CD4-positive, alpha-beta T cell treated with Interleukin-4 for 1 hour (primary cell): ENCODE results near the gene EVA1C.
"Not testable (repeated sequence)": the region's sequence is repeated elsewhere in the genome, so short reads cannot be mapped to it uniquely, and the experiment has no call there.

ENCODE experiments used
- DNase-seq, 2 donors: peaks; one replicate each; pipeline ENCODE4 v3.0.0-alpha.2; 2020 to 2022

Gene EVA1C

GRCh38 chr21:32468681-32469111, 56.2 kb downstream of the EVA1C start:
- DNase-seq: no peak

GRCh38 chr21:32469628-32470027, 57.1 kb downstream of the EVA1C start:
- DNase-seq: no peak

DNA sequence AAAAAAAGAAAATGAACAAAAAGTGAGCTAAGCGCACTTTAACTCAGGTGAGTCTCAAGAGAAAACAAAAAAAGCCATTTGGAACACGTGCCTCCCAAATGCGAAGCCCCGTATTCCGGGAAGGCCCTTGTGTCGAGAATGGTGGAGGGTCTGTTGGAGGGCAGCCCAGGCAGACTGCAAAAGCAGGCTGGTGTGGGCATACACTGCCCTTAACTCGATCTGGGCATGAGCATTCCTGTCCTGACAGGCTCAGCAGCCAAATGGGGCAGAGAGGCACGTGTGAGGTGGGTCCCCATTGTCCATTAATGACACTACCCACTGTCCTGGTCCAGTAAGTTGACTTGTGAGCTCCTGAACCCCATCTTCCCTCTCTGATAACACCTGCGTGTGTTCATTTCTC, 57.7 kb downstream of the EVA1C start:
- DNase-seq: no peak

- no peak for DNase-seq
Observed at GRCh38 chr21:32472890-32473765, 60.6 kb downstream of the EVA1C start.

DNA sequence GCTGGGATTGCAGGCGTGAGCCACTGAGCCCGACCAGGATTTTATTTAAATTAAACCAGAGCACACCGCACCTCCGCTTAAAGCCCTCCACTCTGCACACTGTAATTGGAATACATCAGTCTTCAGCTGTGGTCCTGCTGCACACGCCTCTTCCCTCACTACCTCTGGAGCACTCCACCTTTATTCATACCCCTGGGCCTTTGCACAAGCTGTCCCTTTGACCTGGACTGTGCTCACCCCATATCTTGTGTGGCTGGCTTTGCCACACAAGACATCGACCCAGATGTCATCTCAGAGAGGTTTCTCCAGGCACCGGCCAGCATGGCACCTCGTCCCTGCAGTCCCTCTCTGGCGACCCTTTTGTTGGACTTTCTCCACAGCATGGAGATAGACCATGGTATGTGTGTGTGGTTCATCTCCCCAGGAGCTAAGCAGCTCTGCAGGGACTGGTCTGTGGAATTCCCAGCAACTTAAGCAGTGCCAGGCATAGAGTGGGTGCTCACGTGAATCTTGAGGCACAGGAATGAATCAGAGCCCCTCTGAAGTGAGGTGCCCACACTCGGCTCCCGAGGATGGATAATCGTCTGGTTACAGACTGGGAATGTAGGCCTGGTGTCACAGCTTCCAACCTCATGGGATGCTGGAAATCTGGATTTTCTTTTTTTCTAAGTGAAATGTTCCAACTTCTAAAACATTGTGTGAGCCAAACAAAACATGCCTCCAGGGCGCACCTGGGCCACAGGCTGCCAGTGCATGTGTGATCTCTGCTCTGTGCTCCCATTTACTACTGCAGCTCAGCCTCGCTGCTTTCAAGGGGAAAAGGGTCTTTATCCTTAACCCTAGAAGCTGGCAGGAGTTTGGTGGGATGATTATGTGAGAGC, 61.9 kb downstream of the EVA1C start:
- no peak for DNase-seq

DNA sequence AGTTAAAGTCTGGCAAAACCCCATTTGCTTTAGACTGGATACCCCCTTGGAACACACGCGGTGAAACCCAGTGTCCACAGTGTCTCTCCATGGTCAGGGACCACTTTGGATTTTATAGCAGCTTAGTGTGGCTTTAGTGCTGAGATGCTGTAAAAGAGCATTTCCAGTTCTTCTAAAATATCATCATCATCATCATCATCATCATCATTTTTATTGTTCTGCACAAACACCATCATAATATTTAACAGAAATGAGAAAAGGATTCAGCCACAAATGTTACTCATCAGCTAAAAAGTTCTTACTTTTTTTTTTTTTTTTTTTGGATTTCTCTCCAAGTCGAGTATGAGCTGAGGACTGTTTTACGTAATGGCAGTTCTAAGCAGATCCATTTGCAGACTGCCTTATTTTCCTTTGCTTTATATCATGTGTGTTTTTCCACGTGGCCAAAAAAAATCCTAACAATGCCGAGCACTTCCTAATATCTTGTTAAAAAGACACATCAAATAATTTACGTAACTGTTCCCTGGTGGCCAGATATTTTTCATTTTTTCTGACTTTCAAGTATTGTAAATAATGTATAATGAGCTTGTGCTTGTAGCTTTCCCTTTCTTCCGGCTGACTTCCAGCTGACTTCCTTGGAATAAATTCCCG, 62.8 kb downstream of the EVA1C start:
- DNase-seq: no peak

DNA sequence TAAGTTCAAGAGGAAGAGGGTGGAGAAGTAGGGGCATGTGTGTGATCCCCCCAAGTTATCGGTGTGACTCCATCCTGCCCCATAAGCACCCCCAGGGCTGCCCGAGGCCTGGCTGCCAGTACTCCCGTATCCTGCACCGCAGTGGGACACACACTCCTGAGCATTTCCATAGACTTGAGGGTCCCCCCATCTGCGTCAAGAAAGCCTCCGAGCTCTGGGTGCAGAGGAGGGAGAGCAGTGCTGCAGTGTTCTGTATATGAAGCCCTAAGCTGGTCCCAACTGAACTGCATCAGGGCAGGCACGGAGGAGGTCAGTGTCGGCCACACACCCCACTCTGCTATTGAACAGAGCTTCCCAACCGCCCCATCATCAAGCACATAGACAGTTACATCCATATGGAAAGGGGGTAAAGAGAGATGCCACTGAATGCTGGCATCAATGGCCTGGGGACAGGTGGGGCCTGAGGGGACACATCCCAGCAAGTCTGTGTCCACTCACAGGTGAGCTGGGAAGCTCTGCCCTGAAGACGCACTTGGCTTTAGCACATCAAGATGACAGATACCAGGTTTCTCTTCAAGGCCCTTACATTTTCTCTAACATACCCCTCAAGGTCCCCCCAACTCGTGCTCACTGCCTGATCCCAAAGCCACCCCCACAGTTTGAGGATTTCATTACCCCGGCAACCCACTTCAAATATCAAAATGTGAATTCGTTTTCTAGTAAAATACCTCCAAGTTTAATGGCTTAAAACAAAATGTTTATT, 64.3 kb downstream of the EVA1C start:
- no peak for DNase-seq

DNA sequence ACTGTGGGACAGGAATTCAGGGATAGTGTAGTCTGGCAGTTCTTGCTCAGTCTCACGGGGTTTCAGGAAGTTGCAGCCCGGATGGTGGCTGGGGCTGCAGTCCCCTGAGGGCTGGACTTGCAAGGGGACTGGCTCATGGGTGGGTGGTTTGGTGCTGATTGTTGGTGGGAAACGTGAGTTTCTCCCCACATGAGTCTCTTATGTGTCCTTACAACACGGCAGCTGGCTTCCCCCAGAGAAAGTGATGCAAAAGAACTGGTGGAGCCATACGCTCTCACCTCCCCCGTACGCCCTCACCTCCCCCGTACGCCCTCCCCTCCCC, 64.9 kb downstream of the EVA1C start:
- no peak for DNase-seq

DNA sequence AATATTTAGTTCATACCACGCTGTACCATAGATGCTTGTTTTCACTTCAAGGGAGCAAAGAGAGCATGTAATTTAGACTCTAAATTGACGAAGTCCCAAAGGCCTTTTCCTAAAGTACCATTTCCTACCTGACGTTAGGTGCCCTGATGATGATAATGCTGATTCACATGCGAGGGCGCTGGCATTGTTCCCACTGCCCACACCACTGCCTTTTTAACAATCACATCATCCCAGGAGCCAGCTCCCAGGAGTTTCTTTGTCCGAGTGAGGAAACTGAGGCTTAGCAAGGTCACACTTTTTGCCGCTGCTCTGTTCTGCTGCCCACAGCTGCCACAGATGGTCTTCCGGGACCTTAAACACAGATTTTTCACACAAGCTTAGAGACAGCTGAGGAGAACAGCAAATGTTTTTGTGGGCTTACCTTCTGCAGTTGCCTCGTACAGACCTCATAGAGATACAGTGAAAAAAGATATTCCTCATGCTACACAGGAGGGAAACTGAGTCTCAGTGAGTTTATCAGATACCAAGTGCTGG, 69.4 kb downstream of the EVA1C start:
- DNase-seq: no peak

GRCh38 chr21:32482565-32483292, 70.2 kb downstream of the EVA1C start:
- DNase-seq: no peak

DNA sequence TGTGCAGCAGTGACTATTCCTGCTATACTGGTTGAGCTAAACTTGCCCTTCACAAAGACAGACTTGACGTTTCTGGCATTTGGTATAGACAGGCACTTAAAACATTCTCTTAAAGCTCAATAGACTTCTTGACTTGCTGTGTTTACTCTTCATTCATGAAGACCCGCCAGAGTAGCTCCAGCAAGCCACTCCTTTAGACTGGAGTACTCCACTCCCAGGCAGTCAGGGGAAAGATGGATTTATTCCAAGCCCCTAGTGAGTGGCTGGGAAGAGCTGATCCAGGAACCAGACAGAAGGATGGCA, 70.7 kb downstream of the EVA1C start:
- no peak for DNase-seq

- peak in 1 of 2 donors; percentile 20 for DNase-seq
Observed at GRCh38 chr21:32484706-32485380, 72.3 kb downstream of the EVA1C start.

GRCh38 chr21:32492376-32492775, 79.9 kb downstream of the EVA1C start:
- DNase-seq: no peak

DNA sequence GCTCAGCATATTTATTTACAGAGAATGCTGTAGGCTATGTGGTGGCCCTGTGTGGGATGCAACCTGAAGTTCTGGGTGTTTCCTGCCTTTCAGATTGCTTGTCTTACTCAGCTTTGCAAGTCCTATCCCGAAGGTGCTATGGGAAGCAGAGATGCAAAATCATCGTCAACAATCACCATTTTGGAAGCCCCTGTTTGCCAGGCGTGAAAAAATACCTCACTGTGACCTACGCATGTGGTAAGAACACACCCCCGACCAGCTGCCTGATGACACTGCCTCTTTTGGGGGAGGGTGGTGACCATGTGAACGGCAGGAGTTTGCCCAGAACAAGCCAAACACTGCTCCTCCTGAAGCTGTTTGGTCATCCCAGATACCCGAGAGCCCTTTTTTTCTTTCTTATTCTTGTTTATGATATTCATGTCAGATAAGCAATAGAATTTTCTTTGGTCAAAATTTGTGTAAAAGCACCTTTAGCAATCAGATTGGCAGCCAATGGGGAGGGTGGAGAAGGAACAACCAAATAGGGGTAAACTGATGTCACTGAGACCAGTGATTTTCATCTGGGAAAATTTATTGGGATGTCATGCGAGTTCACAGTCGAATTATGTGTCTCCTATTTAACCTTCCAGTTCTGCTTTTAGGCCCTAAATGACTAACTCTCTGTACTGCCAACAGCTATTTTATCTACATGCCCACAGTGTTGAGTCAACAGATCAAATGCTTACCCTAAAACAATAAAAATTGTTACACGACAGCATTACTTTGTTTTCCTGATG, 82.6 kb downstream of the EVA1C start:
- DNase-seq: no peak

GRCh38 chr21:32496568-32496967, 84.1 kb downstream of the EVA1C start:
- DNase-seq: no peak

DNA sequence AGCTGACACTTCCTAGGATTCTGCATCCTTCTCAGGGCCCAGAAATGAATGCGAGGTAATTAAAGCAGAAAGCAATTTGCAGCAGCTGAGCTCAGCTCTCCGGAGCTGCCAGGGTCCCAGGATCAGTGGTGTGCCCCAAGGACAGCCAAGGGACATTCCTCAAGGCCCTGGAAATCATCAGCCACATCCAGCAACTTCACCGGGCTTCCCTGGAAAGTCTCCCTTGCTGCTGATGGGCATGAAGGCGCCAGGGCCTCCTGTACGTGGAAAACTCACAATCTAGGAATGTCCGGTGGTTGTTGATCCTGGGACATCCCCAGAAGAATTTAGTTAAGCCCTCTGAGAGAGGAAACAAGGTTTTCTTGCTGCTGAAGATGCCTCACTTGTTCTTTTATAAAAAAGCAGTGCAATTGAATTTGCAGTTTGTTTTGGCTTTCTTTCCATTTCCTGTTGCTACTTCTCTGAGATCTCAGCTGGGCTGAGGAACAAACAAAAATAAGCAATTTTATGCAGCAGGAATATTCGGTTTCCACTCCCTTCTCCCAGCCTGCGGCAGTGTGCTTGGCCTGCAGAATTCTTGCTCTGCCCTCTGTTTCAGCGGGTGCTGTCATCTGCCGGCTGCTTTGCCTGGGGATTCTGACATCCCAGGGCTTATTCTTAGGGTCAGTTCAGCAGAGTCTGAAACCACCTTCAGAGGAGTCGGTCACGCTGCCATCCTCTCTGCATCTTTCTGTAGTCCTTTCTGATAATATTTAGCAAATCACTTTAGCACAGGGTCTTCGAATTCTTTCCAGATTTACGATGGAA, 86.9 kb downstream of the EVA1C start:
- no peak for DNase-seq

- DNase-seq: not testable (repeated sequence)
Observed at GRCh38 chr21:32503641-32504040, 91.1 kb downstream of the EVA1C start.

DNA sequence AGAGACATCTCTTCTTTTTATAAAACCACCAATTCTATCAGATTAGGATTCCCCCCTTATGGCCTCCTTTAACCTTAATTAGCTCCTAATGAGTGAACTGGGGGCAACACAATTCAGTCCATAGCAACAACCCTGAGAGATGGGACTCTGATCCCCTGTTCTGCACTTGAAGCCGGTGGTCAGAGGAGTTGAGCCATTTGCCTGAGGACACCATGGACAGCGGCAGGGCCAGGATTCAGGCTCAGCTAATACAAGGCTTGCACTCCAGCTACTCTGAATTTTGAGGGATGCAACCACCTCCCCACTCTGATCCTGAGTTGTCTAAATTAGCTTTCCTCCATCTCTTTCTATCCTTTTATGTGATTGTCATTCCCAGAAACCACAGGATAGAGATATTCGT, 93.3 kb downstream of the EVA1C start:
- not testable (repeated sequence) for DNase-seq

DNA sequence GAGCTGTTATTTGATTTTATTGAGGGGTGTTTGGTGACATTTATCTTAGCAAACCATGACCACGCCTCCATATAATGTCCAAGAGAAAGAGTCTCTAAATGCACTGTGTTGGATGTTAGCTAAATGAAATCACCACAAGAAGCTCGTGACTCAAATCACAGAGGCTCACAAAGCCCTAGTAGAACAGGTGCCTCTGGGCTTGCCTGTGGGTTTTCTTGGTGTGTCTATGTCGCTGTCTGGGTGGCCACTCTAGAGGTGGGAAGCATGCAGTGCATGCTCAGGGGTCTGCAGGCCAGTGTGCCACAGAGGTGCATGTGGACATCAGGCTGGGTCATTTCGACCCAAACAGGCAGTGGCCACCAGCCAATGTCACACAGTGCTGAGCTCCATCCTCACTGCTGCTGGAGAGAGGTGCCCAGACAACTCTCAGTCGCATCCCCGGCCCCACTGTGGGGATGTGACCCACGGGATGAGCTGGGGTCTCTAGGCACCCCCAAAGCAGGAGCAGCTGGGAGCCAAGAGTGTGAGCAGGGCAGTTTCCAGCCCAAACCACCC, 94.0 kb downstream of the EVA1C start:
- not testable (repeated sequence) for DNase-seq
